Right cardiac atrium (tissue), 5 donors: ENCODE results near the gene SERPINB7. TPM values are rescaled to one million over a fixed set of nuclear protein-coding genes. Genes with fewer than 3 reads are reported as not detected.

Experiments
- ATAC-seq, 2 donors: fragments of 200-7000 bp; cut with Tn5 transposase; one replicate each; pipeline versions ENCODE4 v1.8.0 to v1.9.1; 2020; ENCODE audit warnings: moderate library complexity in 2 of 2, mild to moderate bottlenecking in 1 of 2
- DNase-seq, 3 donors: peaks; one replicate each; pipeline ENCODE4 v3.0.0-alpha.2; 2020
- H3K27ac ChIP-seq: one replicate; pipeline ENCODE4 v1.5.1; 2013; ENCODE audit warnings: mild to moderate bottlenecking, low read length, control low read depth, moderate library complexity
- H3K27me3 ChIP-seq: one replicate; pipeline ENCODE4 v1.6.1; 2013; ENCODE audit not compliant: control insufficient read depth, insufficient read depth
- H3K4me1 ChIP-seq: one replicate; pipeline ENCODE4 v1.6.1; 2013; ENCODE audit warnings: low read length; ENCODE audit not compliant: control insufficient read depth, insufficient read depth
- H3K4me3 ChIP-seq: one replicate; pipeline ENCODE4 v1.5.1; 2013; ENCODE audit warnings: low read length, control low read depth
- H3K9me3 ChIP-seq: one replicate; pipeline ENCODE4 v1.6.1; 2013; ENCODE audit warnings: low read length; ENCODE audit not compliant: control insufficient read depth
- WGBS: extraction: QIAGEN DNeasy Blood & Tissue Kit; methylation state at CpG from one replicate; pipeline ENCODE4 v1.1.7; 2013; 5-methylcytosine and 5-hydroxymethylcytosine counted together
- intact Hi-C, 4 donors: fragments of 100-400 bp; cut with DNase I; formaldehyde crosslinking; loops; one replicate each; pipeline versions ENCODE4 v1.11.0 to v1.14.0; 2022 to 2023
- polyA plus RNA-seq: library from polyadenylated mRNA; stranded (reverse); fragments of 200-250 nt; gene quantifications from one replicate; pipeline ENCODE4 v1.2.3, GENCODE V29; 2013
- total RNA-seq, 4 donors: library from RNA; stranded (reverse); fragmentation: NEBNext Ultra II Directional; extraction: Animal tissue kit (Norgen Biotek cat#: 25700); gene quantifications; one replicate each; pipeline ENCODE4 v1.2.1, GENCODE V29; 2021
- donor health status: healthy with polysubstance abuse.
- donor health status: DM: no; HTN: yes; CAD: no.
- donor health status: DM: no; HTN: no; CAD: no.
- donor health status: DM: no; HTN: yes; CAD: no; lungs with severe emphysema.
- donor health status: DM: yes; HTN: yes; CAD: no.

Gene SERPINB7
- total and polyA plus RNA-seq, 5 donors, result not detected

- ATAC-seq (no peak), DNase-seq (no peak)
- Histone ChIP-seq H3K27me3 (no peaks in the 10 kb centered on the region), H3K4me1 (no peaks in the 10 kb centered on the region), H3K27ac (no peak overlapping the region), H3K4me3 (no peak overlapping the region), H3K9me3 (no peaks in the 10 kb centered on the region)
- intact Hi-C loops, result loop anchor here in 2 of 4 donors (5.0 to 10.0 kb wide), 2 partner anchors 108 to 111 kb away; no protein-coding TSS in a partner anchor
- WGBS, result 72% methylated on average over 2 of the region's 2 CpGs
Measured at GRCh38 chr18:63824220-63824525, 49.0 kb downstream of the SERPINB7 start.

DNA sequence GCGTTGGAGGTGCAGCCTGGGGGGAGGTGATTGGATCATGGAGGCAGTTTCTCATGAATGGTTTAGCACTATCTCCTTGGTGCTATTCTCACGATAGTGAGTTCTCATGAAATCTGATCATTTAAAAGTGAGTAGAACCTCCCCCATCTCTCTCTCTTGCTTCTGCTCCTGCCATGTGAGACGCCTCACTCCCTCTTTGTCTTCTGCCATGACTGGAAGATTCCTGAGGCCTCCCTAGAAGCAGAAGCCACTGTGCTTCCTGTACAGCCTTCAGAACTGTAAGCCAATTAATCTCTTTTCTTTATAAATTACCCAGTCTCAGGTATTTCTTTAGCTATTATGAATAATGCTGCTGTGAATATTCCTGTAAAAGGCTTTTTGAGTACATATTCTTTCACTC, 52.9 kb downstream of the SERPINB7 start:
- no peaks in the 10 kb centered on the region for H3K27me3 ChIP-seq
- ATAC-seq, result no peak
- intact Hi-C loops, result loop anchor here in 2 of 4 donors (5.0 to 10.0 kb wide), 2 partner anchors 104 to 107 kb away; no protein-coding TSS in a partner anchor
- 57% methylated on average over 3 of the region's 3 CpGs for WGBS
- no peaks in the 10 kb centered on the region for H3K9me3 ChIP-seq
- no peak overlapping the region for H3K27ac ChIP-seq
- no peaks in the 10 kb centered on the region for H3K4me1 ChIP-seq
- no peak overlapping the region for H3K4me3 ChIP-seq
- DNase-seq, result no peak

DNA sequence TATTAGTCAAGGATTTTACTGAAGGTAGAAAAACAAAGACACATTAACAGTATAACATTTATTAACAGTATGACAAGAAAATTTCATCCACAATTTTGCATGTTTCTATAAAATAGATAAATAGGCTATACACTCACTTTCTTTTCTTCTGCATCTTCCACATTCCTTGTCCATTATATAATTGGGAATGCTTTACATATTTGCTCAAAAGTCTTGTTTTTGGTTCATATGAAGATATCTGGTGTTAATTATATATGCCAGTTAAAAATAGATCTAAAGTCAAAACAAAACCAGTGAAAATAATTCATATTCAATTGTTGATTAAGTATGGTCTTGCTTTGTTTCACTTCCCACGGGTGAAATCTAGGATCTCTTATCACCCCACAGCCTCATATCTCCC, 53.4 kb downstream of the SERPINB7 start:
- H3K27me3 ChIP-seq, result no peaks in the 10 kb centered on the region
- no peaks in the 10 kb centered on the region for H3K9me3 ChIP-seq
- H3K4me3 ChIP-seq, result no peak overlapping the region
- ATAC-seq, result no peak
- intact Hi-C loops, result loop anchor here in 2 of 4 donors (5.0 to 10.0 kb wide), 2 partner anchors 104 to 106 kb away; no protein-coding TSS in a partner anchor
- no peak for DNase-seq
- no peak overlapping the region for H3K27ac ChIP-seq
- H3K4me1 ChIP-seq, result no peaks in the 10 kb centered on the region
- WGBS, result 25% methylated on average over 1 of the region's 1 CpG

DNA sequence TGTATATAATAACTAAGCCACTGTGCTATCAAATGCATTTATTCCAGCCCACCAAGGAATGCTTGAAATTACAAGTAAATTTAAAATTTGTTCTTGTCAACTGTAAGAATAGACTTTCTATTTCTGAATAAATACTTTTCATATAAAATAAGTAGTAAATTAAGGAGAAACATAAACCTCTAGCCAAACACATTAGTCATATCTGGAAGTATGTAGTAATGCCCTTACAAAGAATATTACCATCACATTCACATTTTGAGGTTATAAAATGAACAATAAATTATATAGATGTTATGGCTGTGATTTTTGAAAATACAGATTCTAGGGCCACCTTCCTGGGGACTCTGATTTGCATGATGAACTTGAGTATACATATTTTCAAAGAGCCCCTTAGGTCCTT, 54.7 kb downstream of the SERPINB7 start:
- no peak for DNase-seq
- intact Hi-C loops, result loop anchor here in 2 of 4 donors (5.0 to 10.0 kb wide), 2 partner anchors 102 to 105 kb away; no protein-coding TSS in a partner anchor
- no peaks in the 10 kb centered on the region for H3K4me1 ChIP-seq
- H3K4me3 ChIP-seq, result no peak overlapping the region
- H3K27ac ChIP-seq, result no peak overlapping the region
- no peaks in the 10 kb centered on the region for H3K27me3 ChIP-seq
- no peak for ATAC-seq
- no peaks in the 10 kb centered on the region for H3K9me3 ChIP-seq

DNA sequence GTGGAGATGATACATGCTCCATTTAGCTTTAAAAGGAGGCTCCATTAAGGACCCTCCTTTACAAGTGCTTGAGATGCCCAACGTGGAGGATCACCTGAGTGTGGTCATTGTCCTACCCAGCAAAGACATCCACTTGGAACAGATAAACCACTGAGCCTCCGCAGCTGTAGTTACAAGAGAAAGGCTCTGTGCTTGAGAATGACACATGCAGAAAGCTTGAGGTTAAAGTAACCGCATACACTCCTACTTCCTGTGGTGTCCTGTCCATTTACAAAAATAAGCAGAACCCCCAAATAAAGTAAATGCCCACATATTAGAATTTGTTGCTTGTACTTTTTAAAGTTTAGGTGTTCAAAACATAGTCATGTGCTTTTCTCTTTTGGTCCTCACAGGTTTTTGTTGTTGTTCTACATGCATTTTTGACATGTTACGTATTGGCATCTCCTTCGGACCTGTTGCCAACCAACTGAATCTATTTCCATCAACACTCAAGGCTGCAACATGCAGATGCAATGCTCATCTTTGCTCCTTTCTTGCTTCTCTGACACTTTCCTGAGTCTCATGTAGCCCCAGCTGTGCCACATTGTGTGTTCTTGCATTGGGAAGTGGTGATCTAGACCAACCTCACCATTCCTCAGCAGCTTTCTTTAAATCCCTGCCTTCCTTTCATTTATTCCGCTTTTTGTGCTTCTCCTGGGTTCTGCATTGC, 56.0 kb downstream of the SERPINB7 start:
- ATAC-seq, result no peak
- Histone ChIP-seq H3K4me3 (no peak overlapping the region), H3K27me3 (no peaks in the 10 kb centered on the region), H3K27ac (no peak overlapping the region), H3K4me1 (no peaks in the 10 kb centered on the region), H3K9me3 (no peaks in the 10 kb centered on the region)
- WGBS, result 57% methylated on average over 6 of the region's 6 CpGs
- intact Hi-C loops, result no loop called here
- DNase-seq, result no peak

GRCh38 chr18:63832470-63832869, 57.3 kb downstream of the SERPINB7 start:
- no peak for DNase-seq
- no peaks in the 10 kb centered on the region for H3K4me1 ChIP-seq
- H3K27me3 ChIP-seq, result no peaks in the 10 kb centered on the region
- intact Hi-C loops, result no loop called here
- 73% methylated on average over 1 of the region's 1 CpG for WGBS
- no peak overlapping the region for H3K4me3 ChIP-seq
- H3K9me3 ChIP-seq, result no peaks in the 10 kb centered on the region
- no peak overlapping the region for H3K27ac ChIP-seq
- ATAC-seq, result no peak

DNA sequence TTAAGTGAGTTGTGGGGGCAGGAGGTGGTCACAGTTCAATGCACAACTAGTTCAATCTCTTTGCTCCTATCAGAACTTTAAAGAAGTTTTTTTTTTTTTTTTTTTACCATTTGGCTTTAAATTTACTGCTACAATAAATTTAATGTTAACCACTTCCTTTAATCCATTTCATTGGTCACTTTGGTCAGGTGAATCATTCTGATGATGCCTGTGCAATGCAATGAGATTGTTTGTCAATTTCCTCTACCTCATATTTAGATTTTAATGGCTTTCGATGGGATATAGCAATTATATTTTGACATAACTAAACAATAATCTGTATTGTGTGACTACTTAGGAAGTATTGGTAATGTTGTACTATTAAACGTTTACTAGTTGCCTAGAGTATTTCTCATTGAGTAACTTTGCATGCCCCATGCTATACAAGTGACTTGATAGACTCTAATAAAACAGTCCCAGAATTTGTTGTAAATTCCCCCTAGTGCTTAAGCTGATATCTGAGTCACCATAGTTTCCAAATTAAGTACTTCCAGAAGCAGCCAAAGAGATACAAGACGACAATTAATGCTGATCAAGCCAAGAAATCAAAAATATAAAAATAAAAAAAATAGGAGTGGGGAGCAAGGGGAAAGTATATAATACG, 59.4 kb downstream of the SERPINB7 start:
- no peaks in the 10 kb centered on the region for H3K27me3 ChIP-seq
- intact Hi-C loops, result no loop called here
- 62% methylated on average over 4 of the region's 4 CpGs for WGBS
- no peak for DNase-seq
- H3K9me3 ChIP-seq, result no peaks in the 10 kb centered on the region
- ATAC-seq, result no peak
- H3K4me1 ChIP-seq, result no peaks in the 10 kb centered on the region
- no peak overlapping the region for H3K4me3 ChIP-seq
- H3K27ac ChIP-seq, result no peak overlapping the region

GRCh38 chr18:63836456-63836855, 61.2 kb downstream of the SERPINB7 start:
- intact Hi-C loops, result no loop called here
- Histone ChIP-seq H3K4me1 (no peaks in the 10 kb centered on the region), H3K4me3 (no peak overlapping the region), H3K9me3 (no peaks in the 10 kb centered on the region), H3K27ac (no peak overlapping the region), H3K27me3 (no peaks in the 10 kb centered on the region)
- 31% methylated on average over 3 of the region's 3 CpGs for WGBS
- ATAC-seq, result no peak
- no peak for DNase-seq

DNA sequence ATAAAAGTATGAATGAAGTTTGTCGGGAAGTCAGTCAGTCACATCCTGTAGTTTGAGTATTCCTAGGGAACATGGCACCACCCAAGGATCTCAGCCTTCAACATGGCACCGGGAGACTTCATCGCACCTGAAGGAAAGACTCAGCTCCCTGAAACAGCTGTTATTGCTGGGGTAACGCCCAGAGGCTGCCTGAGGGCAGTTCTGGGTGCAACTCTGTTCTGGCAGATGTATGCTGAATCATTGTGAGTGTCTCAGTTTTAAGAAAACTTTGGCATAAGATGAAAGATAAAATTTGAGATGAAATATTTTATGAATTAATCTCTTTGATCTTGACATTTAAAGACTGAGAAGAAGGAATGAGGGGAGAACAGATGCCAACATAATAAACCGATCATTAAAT, 62.4 kb downstream of the SERPINB7 start:
- Histone ChIP-seq H3K9me3 (no peaks in the 10 kb centered on the region), H3K4me1 (no peaks in the 10 kb centered on the region), H3K27me3 (no peaks in the 10 kb centered on the region), H3K4me3 (no peak overlapping the region), H3K27ac (no peak overlapping the region)
- intact Hi-C loops, result no loop called here
- WGBS, result 70% methylated on average over 5 of the region's 5 CpGs
- no peak for ATAC-seq
- no peak for DNase-seq

- Histone ChIP-seq H3K27me3 (no peaks in the 10 kb centered on the region), H3K9me3 (no peaks in the 10 kb centered on the region), H3K27ac (no peak overlapping the region), H3K4me1 (no peaks in the 10 kb centered on the region), H3K4me3 (no peak overlapping the region)
- DNase-seq (no peak), ATAC-seq (no peak)
- 64% methylated on average over 7 of the region's 7 CpGs for WGBS
- intact Hi-C loops, result loop anchor here in 2 of 4 donors (10.0 kb wide), 1 partner anchor 318 kb away; no protein-coding TSS in a partner anchor
Measured at GRCh38 chr18:63843008-63843407, 67.8 kb downstream of the SERPINB7 start.

- intact Hi-C loops, result loop anchor here in 2 of 4 donors (10.0 kb wide), 1 partner anchor 319 kb away; no protein-coding TSS in a partner anchor
- no peak overlapping the region for H3K4me3 ChIP-seq
- no peak for ATAC-seq
- no peaks in the 10 kb centered on the region for H3K9me3 ChIP-seq
- no peak overlapping the region for H3K27ac ChIP-seq
- H3K4me1 ChIP-seq, result no peaks in the 10 kb centered on the region
- DNase-seq, result no peak
- no peaks in the 10 kb centered on the region for H3K27me3 ChIP-seq
- 15% methylated on average over 3 of the region's 3 CpGs for WGBS
Measured at GRCh38 chr18:63844254-63844653, 69.0 kb downstream of the SERPINB7 start.
